HT-29 (cell line): ENCODE data around the gene ABCG1. TPM values are rescaled to one million over a fixed set of nuclear protein-coding genes. Genes with fewer than 3 reads are reported as not detected.

ENCODE experiments used
- DNase-seq: peaks from one replicate; pipeline ENCODE4 v3.0.0-alpha.2; 2015; ENCODE audit warnings: low spot score
- total RNA-seq: library from RNA; depleted of rRNA; stranded (reverse); fragments of >200 nt; shearing (Covaris generic); gene quantifications from 2 replicates; pipeline ENCODE4 v1.2.3, GENCODE V29; 2014

ABCG1 gene
- total RNA-seq, 1 experiment from 2014 or later, result 5.7 TPM

DNA sequence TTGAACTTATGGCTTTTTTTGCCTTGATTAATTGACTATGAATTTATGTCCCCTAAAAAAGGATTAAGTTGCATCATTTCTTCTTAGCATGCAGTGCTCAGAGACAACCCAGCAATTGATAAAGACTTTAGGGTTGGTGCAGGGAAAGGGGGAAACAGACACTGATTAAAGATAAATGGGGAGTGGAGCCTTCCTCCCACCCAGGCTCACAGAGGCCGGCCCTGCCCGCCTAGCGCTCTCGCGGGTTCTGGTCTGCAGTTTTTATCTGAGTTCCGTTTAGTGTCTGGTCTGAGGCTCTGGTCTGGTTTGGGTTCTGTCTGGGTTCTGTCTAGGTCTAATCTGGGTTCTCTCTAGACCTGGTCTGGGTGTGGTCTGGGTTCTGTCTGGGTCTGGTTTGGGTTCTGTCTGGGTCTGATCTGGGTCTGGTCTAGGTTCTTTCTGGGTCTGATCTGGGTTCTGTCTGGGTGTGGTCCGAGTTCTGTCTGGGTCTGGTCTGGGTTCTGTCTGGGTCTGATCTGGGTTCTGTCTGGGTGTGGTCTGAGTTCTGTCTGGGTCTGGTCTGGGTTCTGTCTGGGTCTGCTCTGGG lies 48.1 kb downstream of the ABCG1 start:
- DNase-seq, result no peak

DNA sequence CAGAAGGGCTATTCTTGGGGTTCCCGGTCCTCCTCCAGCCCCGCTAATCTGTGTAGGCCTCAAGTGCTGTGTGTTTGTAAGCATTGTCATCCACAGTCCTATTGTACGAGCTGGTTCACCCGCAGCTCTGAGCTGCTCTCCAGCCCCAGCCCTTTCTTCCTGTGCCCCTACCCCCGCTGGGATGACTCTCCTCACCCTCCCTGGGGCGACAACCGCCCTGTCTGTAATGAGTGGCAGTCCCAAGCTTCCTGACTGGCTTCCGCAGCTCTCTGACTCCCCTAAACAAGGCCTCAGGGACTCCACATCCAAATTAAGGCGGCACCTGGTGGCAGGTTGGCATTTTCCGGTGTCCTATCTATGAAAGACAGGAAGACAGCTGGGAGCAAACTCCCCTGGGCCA lies 50.4 kb downstream of the ABCG1 start:
- DNase-seq, result no peak

DNA sequence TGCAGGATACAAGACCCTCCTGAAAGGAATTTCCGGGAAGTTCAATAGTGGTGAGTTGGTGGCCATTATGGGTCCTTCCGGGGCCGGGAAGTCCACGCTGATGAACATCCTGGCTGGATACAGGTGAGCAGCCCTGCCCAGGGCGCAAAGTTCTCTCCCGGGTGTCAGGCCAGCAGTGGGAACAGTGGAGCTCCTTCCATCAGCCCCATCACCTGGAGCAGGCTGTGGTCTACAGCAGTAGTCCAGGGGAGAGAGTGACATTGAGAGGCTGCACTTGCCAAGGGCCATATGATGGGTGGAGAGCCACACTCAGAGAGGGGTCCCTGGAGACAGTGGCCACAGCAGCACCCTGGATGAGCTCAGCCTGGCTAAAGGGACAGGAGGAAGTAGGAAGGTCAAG lies 52.1 kb downstream of the ABCG1 start:
- DNase-seq, result no peak

DNA sequence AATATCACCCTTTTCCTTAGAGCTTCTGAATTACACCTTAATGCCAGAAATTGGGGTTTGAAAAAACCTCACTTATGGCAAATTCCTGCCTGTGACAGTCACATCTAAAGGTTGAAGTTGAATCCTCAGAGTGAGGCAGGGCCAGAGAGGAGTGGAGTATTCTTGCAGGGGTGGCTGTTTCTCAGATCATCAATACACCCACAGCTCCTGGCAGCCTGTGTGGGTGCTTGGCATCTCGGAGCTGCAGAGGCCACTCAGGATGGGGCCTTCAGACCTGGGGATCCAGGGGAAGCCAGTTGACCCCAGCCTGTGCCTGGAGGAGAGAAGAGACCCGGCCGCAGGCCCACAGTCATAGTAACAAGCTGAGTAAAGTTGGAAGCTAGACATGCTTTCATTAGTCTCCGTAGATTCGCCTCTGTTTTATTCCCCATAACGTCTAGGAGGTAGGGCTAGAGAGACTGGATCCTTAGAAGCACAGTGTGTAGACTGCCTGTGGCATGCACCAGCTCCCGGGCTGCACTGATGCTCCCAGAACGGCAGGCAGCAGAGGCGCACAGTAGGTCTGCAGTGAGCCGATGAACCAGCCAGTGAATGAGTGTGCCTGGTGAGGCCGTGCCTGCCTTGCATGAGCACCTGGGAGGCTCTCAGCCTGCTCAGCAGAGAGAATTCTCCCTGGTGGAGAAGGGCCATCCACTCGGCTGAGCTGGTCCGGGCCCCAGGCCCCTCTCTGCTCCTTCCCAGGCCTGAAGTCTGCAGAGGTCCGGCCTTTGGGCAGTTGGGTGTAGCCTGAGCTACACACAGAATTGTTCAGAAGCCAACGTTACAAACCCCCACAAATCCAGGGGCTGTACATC lies 53.4 kb downstream of the ABCG1 start:
- DNase-seq, result no peak

DNA sequence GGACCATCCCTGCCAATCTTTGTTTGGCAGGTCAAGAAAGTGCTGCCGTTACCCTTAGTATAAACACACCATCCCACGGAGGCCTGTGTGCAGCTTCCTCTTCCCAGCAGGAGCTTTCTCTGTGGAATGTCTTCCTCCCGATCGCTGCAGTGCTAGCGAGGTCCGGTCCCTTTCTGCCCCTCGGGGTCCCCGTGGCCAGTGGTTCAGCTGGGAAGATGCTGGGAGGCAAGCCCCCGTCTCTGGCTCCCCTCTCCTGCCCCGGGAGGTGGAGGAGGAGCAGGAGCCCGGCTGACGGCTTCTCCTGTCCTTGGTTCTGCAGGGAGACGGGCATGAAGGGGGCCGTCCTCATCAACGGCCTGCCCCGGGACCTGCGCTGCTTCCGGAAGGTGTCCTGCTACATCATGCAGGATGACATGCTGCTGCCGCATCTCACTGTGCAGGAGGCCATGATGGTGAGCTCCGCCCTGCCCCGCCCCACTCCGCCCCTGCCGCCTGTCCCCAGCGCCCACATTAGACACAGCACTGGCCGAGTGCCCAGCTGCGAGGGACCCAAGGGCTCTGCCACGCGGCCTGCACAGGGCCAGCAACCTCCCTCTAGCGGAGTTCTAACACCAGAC lies 54.2 kb downstream of the ABCG1 start:
- DNase-seq, result no peak

DNA sequence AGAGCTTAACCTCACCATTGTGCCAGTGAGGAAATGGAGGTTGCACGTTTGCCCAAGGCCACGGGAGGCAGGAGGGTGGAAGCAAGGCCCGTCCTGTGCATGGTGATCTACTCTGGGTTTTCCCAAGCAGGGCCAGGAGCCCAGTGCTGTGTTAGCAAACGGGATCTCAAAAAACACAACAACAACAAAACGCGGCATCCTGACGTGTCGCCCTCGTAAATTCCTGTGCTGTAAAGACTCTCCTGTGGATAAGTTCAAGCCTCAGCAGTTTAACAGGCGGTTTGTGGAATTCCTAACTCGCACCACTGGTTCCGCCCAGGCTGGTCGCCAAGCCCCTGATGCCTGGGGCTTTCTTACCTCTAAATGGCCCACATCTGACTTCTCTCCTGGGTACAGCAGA lies 57.1 kb downstream of the ABCG1 start:
- no peak for DNase-seq

DNA sequence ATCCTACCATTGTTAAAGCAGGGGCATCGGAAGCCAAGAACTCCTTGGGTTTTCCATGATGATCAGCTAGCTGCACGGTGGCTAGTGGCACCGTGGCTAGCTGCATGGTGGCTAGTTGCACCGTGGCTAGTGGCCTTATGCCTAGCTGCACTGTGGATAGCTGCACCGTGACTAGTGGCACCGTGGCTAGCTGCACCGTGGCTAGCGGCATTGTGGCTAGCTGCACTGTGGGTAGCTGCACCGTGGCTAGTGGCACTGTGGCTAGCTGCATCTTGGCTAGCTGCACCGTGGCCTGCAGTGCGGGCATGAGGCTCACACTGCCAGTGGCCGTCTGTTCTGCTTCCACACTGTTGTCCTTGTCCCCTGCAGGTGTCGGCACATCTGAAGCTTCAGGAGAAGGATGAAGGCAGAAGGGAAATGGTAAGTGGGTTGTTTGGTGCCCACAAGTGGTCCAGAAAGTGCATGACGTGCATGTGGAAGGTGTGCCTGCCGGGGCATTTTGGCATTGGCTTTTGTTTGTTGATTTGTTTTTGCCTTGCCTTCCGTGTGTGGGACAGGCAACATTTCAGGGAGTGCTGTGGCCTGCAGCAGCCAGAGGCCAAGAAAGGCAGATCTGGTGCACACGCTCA lies 57.7 kb downstream of the ABCG1 start:
- no peak for DNase-seq

DNA sequence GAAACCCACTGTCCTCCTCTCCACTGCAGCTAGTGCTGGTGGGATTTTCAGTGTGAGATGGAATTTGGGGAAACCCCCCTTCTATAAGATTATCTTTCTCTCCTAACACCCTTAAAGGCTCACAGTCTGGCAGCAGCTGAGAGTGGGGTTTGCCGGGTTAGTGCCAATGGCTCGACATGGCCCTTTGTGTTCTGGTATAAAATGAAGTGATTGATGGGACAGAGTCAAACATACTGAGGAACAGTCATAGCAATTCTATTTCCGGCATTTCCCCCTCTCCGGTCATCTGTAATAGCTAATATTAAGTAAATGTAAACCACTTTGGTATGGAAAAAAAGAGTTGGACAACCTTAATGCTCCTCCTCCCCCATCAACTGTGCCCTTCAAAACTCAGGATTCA lies 58.7 kb downstream of the ABCG1 start:
- DNase-seq, result no peak

DNA sequence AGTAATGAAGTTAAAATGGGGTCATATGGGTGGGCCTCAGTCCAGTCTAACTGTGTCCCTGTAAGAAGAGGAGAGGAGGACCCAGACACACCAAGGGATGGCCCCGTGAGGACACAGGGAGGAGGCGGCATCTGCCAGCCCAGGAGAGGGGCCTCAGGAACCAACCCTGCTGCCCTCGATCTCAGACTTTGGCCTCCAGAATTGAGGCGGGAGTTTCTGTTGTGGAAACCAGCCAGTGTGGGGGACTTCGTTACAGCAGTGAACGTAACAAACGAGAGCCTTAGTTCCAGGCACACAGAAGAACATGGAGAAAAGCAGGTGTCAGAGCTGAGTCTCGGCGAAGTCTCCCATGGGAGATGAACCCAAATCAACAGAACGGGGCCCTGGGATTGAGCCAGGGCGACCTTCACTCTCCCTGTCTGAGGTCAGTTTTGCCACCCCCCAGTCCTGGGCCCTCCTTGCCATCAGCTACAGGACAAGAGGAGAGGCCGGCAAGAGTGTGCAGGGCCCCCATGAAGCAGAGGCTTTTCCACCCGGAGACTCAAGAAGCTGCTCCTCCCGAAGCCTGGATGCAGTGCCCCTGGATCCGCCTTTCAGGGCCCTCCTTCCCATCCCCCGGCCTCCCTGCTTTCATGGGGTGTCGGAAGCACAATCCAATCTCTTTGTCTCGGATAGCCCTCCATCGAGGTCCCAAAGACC lies 59.7 kb downstream of the ABCG1 start:
- DNase-seq, result no peak

DNA sequence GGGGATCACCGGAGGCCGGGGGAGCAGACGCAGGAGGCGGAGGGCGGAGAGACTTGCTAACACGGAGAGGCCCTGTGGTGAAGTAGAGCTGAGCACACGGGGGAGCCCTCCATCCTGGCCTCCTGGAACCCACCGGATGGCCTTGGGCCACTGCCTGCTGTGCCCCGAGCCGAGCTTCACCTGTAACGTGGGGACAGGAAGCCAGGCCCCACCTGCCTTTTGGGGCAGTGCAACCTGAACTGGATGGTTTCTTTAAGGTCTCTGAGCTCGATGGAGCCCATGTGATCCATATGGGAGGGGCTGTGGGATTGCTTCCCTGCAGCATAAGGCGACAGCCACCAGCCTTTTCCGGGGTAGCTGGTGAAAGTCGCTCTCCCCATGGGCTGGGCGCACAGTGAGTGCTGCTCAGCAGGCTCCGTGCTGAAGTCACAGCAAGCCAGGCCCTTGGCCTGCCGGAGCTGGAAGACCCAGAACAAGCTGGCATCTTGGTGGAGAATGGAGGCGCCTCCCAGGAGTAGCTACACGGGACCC lies 60.5 kb downstream of the ABCG1 start:
- DNase-seq, result no peak

DNA sequence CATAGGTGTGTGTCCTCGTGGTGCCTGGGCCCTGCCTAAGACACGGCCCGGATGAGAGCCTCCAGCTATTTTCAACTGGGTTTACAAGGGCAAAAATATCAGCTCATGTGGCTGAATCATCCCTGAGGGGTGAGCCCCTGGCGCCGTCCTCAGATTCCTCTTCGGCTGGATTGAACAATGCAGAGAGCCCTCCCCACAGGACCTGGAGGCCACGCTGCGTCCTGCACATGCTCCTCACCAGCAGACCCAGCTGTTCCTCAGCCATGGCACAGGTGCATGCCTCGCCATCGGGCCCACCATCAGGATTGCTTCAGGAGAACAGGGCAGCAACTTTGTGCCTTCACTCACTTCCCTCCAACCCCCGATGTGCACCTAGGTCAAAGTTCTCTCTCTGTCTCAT lies 60.9 kb downstream of the ABCG1 start:
- no peak for DNase-seq

DNA sequence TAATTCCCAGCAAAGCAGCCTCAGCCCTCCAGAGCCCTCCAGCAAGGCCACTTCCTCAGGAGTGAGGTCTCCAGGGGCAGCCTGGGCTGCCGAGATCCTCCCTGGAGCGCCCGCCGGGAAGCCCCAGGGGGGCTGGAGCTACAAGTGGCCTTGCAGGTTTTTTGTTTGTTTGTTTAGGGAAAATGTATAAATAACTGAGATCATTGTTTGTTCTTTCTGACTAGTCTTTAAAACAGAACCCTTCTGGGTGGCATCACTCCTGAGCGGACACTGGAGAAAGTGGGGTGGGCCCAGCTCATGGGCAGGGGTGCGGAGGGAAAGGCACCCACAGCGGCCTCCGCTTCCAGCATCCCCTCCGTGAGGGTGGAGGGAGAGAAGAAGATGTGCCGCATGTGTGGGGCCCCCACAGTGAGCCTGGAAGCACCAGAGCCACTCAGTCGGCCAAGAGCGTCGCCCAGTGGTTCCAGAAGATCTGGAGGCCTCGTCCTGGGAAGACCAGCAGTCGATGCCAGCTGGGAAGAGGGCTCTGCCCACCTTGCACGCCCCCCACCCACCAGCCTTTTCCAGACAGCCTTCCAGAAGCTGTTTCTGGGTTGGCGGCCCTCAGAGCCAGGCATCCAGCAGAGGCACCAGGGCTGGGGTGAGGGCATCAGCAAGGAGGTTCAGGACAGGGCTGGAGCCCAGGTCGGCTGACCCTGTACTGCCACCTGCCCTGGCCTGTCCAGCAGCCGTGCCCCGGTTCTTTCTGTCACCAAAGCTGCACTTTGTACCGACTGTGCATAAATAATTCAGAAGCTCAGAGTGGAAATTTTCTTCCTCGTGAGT lies 61.6 kb downstream of the ABCG1 start:
- DNase-seq, result no peak

DNA sequence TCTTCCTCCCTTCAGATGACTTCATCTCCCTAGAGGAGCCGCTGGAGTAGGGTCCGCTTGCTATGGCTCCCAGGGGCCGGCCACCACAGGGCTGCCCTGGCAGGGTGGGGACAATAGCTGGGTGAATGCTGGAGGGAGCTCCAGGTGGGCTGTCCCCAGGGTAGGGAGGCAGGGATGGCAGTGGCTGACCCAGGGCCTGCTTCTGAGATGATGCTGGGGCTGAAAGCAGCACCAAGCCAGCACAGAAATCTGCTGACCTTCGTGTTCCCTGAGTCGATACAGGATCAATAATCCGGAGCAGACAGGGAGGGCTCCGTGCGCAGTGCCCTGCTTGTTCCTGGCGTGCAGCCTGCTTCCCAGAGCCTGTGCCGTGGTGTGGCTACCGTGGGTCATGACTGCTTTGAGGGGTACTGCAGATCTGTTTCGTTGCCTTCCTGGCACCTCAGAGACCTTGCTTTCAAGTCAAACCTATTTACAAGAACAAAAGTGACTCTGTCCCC lies 62.3 kb downstream of the ABCG1 start:
- no peak for DNase-seq

DNA sequence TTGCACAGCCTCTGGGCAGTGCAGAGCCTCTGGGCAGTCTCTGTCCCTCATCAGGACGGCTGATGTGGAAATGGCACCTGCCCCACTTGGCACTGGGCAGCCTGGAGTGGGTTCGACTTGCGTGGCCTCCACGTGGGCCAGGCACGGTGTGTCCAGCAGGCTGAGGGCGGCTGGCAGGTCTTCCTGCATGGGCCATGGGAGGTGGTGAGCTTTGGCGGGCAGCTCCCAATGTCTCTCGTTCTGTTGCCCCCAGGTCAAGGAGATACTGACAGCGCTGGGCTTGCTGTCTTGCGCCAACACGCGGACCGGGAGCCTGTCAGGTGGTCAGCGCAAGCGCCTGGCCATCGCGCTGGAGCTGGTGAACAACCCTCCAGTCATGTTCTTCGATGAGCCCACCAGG lies 63.1 kb downstream of the ABCG1 start:
- no peak for DNase-seq

DNA sequence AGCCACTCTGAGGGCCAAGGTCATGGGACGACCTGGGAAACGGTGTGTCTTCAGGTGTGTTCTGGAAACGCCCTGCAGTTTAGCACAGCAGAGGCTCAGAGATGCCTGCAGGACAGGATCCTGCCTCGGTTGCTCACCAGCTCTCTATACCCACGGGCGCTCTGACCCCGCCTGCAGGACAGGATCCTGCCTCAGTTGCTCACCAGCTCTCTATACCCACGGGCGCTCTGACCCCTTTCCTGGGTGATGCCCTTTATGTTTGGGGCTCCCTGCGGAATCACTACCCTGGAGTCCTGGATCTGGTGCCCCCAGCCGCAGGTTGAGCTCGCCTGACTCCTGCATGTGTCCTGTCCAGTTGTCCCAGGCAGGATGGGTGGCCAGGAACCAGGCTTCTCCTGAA lies 63.8 kb downstream of the ABCG1 start:
- no peak for DNase-seq

DNA sequence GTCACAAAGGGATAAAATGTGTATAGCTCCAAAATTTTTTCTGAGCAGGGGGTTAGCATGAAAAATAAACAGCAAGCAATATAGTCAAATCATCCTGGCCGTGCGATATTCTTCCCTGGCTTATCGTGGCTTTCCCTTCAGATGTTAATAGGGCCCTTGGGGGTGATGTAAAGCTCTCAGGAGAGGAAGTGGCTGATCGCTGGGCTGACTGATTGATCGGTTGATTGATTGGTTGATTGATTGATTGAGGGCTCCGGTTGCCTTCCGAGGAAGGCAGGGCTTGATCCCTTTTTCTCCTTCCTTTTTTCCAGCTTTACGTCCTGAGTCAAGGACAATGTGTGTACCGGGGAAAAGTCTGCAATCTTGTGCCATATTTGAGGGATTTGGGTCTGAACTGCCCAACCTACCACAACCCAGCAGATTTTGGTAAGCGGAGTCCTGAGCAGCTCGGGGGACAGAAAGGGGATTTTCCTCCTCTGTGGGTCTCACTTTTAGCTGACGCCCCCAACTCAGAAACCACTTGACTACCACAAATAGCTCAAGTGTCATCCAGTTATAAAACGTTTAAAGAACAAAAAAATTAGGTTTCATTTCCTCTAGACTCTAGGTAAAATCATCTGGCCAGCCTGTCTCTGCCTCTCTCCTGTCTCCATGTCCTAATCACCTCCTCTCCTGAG lies 66.8 kb downstream of the ABCG1 start:
- no peak for DNase-seq

DNA sequence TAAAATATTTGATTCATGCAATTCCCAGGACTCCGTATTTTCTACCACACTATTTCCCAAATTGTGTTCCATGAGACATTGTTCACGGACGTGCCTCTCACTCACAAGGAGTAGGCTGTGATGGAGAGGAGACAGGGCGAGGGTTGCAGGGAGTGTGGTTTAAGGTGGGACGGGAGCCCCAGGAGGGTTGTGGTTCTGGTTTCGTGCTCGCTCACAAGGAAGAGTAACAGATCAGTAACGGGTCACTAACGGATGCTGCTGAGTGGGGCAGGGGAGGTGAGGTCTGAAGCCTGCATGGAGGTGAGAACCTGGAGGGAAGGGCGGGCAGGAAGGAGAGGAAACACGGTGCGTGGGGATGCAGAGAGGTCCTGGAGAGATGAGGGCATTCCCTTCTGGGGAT lies 67.5 kb downstream of the ABCG1 start:
- DNase-seq, result no peak

DNA sequence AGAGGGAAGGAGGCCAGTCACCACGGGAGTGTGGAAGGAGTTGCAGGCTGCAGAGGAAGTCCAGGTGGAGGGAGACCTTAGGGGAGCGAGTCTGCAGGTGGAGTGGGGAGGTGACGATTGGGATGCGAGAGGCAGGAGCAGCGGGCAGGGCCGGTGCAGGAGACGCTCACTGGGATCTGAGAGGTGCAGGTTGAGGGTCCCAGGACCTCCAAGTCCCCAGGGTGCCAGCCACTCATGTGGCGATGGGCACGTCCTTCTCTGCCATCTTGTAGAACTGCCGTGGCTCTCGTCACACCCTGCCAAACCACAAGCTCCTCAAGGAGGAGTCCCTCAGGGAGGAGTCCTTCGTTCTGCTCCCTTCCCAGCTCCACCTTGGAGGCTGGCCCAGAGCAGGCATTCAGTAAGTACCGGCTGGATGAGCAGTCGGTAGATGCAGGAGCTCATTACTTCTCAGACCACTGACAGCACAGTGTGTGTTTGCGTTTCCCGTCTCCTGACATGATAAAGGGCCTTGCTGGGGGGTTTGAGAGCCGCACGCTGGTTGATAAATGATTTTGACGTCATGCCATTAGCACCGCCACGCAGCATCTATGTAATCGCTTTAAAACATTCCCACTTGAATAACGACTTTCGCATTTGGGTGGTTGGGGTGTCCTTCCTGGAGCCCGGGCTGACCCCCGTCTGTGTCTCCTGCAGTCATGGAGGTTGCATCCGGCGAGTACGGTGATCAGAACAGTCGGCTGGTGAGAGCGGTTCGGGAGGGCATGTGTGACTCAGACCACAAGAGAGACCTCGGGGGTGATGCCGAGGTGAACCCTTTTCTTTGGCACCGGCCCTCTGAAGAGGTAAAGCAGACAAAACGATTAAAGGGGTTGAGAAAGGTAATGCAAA lies 68.5 kb downstream of the ABCG1 start:
- DNase-seq, result no peak

DNA sequence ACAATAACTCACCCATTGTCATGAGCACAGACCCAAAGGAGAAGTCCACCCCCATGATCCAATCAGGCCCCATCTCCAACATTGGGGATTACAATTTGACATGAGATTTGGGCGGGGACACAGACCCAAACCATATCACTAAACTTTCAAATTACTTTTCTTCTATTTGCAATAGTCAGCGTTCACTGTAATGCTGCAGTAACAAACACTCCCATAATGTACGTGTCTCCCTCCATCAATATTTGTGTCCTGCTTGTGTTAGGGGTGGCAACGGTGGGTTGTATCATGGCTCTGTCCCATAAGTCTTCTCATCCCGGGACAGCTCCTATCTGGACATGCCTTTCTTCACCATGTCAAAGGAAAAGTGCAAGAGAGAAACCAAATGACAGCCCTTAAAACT lies 70.0 kb downstream of the ABCG1 start:
- no peak for DNase-seq
